HG02759 (cell line): ENCODE data around the gene SAMD5.

ENCODE experiments used
- ATAC-seq: cut with Tn5 transposase; IDR thresholded peaks from one replicate; pipeline ENCODE4 v1.9.1; 2021; ENCODE audit warnings: mild to moderate bottlenecking, moderate library complexity; ENCODE audit not compliant: unreplicated experiment

Gene SAMD5

DNA sequence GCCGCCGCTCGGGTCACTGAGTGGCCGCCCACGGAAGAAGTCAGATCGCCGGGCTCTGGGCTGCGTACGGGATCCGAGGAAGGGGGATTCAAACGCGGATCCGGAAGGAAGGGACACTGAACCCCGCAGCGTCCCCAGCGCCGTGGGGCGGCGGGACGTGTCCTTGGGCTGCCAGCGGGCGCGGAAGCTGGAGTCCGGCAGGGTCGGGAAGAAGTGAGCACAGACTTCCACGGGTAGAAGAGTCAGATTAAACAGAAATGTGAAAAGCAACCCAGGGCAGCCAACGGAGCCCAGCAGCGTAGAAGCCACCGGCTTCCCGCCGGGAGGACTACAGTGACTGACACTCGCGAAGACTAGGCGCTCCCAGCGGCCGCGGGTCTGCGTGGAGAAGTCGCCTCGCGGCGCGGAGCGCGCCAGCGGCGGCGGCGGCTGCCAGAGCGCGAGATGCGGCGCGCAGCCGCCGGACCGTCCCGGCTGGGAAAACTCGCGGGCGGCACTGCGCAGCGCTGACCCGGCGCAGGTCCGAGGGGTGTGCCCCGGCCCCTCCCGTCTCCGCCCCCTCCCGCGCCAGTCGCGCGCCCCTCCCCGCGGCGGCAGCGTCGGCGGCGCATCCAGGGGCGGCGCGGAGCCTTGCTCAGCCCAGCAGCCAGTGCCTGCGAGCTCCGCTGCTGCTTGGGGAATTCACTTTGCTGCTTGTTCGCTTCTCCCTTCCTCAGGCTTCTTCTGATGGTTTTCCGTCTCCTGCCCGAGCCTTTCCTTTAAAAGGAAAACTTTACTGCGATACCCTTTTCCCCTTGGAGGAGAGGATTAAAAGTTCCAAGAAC, at the start of gene SAMD5:
Gene SAMD5, plus strand, starts transcription at position 649 of the 824 bp plus-strand sequence. CDS start 239 bp downstream, outside the sequence.
- ATAC-seq = peak; percentile 72

GRCh38 chr6:147459780-147460179, 48.7 kb upstream of the SAMD5 start:
- ATAC-seq = no peak

DNA sequence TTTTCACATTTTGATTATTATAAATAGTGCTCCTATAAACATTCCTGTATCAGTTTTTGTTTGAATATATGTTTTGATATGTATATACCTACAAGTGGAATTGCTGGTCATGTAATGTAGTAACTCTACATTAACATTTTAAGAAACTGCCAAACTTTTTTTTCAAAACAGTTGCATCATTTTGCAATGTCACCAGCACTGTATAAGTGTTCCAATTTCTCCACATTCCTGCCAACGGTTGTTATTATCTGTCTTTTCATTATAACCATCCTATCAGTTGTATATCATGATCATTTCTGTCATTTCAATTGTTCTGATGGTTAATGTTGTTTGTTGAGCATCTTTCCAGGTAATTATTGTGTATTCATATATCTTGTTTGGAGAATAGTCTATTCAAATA, 44.8 kb upstream of the SAMD5 start:
- no peak for ATAC-seq

DNA sequence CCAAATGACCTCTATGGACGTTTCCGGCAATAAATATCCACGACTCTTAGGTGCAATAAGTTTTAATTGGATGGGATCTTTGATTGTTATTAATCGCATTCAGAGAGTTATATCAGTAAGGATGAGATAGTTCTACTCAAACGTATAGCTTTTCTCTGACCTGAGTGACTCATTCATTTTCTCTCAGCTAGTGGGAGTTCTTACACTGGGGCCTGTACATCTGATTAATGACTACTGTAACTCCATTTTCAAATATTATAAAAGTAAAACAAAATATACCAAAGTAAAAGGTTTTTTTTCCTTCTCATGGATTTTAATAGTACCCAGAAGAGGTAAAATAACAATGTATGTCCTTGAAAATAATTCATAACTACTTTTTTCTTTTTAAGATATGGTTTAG, 41.1 kb upstream of the SAMD5 start:
- no peak for ATAC-seq

GRCh38 chr6:147467886-147468285, 40.6 kb upstream of the SAMD5 start:
- no peak for ATAC-seq

DNA sequence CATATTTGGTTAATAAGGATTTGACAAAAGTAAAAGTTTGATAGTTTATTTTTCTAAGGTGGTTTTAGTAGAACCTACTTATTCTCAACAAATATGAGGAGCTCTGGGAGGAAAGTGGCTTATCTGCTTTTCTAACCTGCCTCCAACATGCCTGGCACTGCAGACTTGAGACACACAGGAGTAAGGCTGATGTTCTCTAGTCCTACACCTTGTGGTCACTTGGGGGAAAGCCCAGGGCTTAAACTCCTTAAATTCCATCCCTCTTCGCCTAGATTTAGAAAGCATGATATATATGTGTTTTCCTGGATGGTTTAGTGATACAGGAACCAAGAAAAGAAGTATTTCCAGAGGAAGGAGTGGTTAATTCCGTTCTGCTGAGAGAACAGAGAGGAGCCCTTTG, 39.9 kb upstream of the SAMD5 start:
- no peak for ATAC-seq

DNA sequence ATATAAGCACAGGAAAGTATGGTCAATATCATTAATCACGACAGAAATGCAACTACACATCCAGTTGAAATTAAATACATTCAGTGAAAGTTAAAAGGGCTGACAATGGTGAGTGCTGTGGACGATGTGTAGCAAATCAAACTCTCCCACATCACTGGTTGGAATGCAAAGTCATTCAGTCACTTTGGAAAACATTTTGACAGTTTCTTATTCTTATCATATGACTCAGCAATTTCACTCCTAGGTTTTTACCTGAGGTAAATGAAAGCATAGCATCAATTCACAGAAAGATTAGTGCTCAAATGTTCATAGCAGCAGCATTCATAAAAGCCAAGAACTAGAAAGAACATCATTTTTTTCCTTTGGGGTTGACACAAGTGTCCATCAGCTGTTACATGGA, 28.6 kb upstream of the SAMD5 start:
- no peak for ATAC-seq

DNA sequence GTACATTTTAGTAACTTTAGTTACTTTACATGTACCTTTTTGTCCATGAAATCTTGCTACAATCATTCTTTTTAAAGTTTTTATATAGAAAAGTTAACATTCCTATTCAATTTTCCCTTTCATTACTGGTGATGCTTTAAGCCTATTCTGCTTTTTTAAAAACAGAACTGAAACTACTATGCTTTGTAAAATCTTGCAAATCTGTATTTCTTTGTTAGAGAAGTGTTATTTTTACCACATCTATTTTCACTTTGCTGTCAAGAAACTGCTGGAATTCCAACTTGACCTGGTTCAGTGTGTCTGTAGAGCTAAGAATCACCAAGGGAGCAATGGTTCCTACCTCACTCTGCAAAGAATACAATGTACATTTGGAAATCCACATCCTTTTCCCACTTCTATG, 21.8 kb upstream of the SAMD5 start:
- ATAC-seq = no peak

DNA sequence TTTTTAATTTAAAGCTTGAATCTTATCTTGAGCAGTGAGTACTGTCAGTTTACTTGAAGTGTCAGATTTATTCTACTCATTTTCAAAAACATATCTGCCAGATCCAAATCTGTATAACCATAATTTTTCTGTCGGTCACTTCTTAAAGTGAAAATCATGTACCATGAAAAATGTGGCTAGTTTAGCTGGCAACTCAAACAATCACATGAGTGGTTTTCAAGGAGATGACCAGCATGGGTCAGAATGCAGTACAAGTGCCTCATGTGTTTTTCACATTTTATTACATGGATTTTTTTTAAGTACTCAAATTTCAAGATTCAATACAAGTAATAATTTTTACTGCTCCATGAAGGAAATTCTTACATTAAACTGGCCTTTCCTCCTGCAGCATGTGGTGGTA, 11.0 kb upstream of the SAMD5 start:
- no peak for ATAC-seq

GRCh38 chr6:147503587-147503986, 4.9 kb upstream of the SAMD5 start:
- no peak for ATAC-seq

DNA sequence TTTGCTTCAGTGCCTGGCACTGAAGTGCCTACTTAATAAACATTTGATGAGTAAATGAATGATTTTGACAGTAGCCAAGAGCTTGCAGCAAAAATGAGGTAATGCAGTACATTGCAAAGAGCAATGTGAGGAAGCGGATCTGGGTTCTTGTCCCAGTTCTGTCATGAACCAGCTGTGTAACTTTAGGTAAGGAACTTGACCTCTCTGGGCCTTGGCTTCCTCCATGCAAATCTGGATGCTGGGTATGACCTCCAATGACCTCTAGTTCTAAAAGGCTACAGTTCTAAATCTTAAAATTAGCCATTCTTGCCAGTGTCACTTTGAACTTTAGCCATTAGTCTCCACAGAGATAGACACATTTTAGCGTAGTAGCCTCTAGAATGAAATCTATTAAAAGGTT, 3.6 kb upstream of the SAMD5 start:
- ATAC-seq = no peak

DNA sequence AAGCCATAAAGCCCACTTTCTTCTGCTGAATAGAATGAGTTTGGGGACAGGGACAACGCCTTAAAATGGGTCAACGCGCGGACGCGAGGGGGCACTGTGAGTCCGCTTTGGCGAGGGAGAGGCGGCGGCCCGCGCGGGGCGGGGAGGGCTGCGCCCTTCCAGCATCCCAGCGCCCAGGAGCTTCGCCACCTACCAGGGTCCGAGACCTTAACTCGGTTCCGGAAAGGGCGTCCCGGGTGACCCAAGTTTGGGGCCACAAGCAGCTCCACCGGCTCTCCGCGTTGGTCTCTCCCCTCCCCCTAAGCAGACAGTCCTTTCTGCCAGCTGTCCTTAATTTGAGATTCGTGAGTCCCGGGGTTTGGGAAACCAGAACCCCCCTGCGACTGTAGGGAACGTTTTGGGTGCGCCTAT, 1.8 kb upstream of the SAMD5 start:
- ATAC-seq = peak; percentile 36

DNA sequence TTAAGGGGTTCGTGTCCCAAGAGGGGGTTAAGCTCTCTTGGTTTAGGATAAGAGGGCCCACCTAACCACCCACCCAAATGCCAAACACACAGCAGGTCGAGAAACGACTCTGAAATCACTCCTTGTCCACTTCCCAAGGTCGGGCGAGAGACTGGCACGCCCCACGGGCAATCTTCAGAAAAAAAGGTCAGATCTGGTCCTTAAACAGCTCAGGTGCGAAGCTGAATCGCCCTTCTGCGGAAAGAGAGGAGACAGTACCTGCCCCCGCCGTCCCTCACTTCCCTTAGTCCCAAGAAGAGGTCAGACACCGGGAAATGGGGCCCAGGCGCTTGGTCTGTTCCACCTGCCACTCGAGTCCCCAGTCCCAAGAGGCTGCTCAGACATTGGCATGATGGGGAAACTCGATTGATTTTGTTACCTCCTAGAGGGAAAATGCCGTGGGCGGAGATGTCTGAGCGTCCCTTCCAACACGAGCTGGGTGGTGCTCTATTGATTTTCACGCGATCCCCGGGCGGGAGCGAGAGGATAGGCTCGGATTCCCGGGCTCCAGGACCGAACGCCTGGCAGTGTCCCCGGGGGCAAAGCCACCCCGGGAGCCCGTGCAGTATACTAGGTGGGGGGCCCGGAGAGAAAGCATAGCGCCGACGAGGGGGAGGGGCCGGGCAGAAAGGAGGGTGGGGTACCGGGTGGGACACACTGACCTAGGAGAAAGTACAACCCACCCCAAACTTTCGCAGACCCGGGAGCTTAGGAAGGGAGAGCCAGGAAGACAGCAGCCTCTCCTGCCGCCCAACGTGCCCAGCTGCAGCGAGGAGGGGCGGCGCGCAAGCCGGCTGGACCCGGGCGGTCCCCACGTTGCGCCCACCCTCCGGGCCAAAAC, 1.1 kb upstream of the SAMD5 start:
- peak; percentile 0 for ATAC-seq

GRCh38 chr6:147508866-147509608, 547 bp downstream of the SAMD5 start:
- peak; percentile 25 for ATAC-seq

DNA sequence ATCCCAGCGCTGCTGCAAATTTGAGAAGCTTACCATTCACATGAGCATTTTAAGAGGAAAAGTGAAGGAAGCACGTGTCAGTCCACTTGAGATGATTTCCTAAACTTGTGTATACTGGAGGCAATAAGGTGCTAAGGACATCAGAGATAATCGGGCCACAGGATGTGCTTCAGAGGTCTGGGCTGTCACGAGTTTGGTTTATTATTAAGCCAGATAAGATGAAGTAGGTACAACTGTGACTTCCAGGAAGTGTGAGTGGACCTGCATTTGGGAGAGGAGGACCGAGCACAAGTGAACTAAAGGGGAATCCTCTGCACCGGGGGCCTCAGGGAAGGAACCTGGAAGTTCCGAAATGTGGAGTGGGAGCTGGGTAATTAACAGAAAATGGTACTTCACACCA, 1.4 kb downstream of the SAMD5 start:
- ATAC-seq = peak; percentile 46

DNA sequence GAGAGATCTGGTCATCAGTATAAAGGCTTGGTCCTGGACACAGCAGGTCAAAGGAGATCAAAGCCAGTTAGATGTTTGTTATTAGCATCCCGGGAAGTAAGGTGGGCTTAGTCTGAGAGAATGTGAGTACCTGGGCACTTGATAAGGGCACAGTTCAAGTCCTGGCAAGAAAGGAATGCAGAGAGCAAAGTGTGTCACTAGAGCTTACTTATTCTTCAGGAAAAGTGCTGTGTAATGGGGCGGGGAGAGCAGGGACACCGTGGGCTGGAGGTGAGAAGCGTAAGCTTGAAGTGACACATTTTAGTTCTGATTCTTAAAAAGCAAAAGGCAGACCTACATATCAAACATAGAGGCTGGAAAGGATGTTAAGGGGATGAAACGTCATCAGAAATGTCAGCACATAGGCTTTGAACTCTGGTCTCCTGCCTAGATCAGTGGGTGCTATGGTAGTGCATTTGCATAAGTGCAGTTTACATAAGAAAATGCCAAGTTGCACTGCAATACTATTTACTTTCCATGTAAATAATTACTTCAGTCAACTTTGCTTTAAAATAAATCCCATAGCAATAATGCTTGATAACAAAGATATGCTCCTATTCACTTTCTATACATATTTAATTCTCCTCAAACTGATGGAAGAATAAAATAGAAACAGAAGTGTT, 2.6 kb downstream of the SAMD5 start:
- ATAC-seq = no peak

DNA sequence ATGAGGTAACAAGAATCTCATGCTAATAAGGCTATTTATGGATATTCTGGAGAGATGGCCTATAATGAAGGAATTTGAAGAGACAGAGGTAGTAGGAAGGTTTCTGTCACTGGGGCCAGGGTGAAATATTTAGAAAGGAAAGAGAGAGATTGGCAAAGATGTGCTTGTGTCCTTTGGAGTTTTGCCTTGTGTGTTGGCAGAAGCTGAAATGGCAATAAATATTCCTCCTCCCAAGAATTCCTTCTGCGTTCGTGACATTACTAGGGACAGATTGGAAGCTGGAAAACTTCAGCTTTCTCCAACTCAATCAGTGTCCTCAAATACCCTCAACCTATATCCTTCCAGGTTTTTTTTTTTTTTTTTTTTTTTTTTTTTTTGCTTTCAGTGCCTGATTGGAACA, 6.3 kb downstream of the SAMD5 start:
- no peak for ATAC-seq

GRCh38 chr6:147515327-147515726, 6.8 kb downstream of the SAMD5 start:
- no peak for ATAC-seq

GRCh38 chr6:147522597-147522996, 14.1 kb downstream of the SAMD5 start:
- ATAC-seq = no peak

DNA sequence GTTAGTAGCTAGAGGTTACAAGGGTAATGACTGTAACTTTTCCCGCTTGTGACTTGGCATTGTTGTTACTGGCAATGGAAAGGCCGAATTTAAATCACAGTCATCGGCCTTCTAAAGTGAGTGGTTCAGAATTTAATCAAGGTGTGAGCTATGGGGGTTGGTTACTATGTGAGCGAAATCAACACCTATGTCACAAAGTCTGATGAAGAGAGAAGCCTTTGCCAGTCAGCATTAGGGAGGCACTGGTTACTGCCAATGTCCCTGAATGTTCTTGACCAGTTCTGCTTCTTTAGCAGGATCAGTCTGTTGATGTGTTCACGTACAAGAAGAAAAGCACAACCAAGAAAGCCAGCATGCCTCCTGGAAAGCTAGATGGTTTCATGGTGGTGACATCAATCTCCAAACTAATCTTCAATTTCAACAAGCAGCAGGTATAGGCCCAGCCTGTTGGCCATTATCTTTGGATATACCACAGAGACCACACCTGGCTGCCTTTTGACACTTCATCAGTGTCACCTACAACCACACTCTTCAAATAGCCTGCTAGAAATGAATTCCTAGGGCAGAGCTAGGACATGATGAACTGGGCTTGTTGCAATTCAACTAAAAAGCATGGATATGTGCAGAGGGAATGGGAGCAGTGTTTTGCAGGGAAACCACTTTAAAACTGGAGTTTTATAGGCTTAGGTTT, 17.2 kb downstream of the SAMD5 start:
- no peak for ATAC-seq
